ENCODE measurements around the gene GSK3A. TPM values are rescaled to one million over a fixed set of nuclear protein-coding genes. Genes with fewer than 3 reads are reported as not detected.

The GSK3A gene
- total RNA-seq, 1 experiment from 2014 or later = 25.0 TPM

- H3K36me3 ChIP-seq (ENCODE audit: low read depth, low read length) = no peaks in the 10 kb centered on the region
- H2AFZ ChIP-seq (ENCODE audit: low read length) = no peak overlapping the region
- intact Hi-C loops (cut with micrococcal nuclease) = no loop called here
- no peak overlapping the region for H3K4me2 ChIP-seq (ENCODE audit: low read length)
- TF ChIP-seq EZH2phosphoT487 (IDR thresholded peaks at IDR 0.05; ENCODE audit: borderline replicate concordance, low read length) = no peak
- no peak for TF ChIP-seq EZH2 (IDR thresholded peaks at IDR 0.05; ENCODE audit: low read length, unreplicated experiment)
- no peak for TF ChIP-seq CTCF (conservative IDR thresholded peaks at IDR 0.05; ENCODE audit: low read depth, low read length)
- POLR2A ChIA-PET (ENCODE audit: unreplicated experiment) = no interaction called here
- no peaks in the 10 kb centered on the region for H3K4me1 ChIP-seq (ENCODE audit: insufficient read depth, low read length)
- ATAC-seq (no peak), DNase-seq (no peak)
- H3K79me2 ChIP-seq (ENCODE audit: low read length) = no peaks in the 10 kb centered on the region
- H3F3A ChIP-seq (ENCODE audit: low read length, unreplicated experiment) = no peaks in the 10 kb centered on the region
- H4K20me1 ChIP-seq (ENCODE audit: low read length) = no peaks in the 10 kb centered on the region
- no peak overlapping the region for H3K4me3 ChIP-seq (ENCODE audit: low read length)
- H3K9ac ChIP-seq (ENCODE audit: low read length) = no peak overlapping the region
- no TSS peak for BruUV-seq (replicated peaks)
- no peaks in the 10 kb centered on the region for H3K27me3 ChIP-seq (ENCODE audit: low read length)
- H3K9me3 ChIP-seq (ENCODE audit: low read length) = no peaks in the 10 kb centered on the region
- no peaks in the 10 kb centered on the region for H3K9me2 ChIP-seq (replicated peaks; ENCODE audit: low read length)
- CTCF ChIA-PET = no interaction called here
- no peak overlapping the region for H3K27ac ChIP-seq (ENCODE audit: low read length)
These were observed 46.6 kb upstream of the GSK3A start for GRCh38 chr19:42288881-42289555.

- no peak overlapping the region for H3K4me2 ChIP-seq (ENCODE audit: low read length)
- H4K20me1 ChIP-seq (ENCODE audit: low read length) = no peaks in the 10 kb centered on the region
- no peaks in the 10 kb centered on the region for H3F3A ChIP-seq (ENCODE audit: low read length, unreplicated experiment)
- no peaks in the 10 kb centered on the region for H3K36me3 ChIP-seq (ENCODE audit: low read depth, low read length)
- BruUV-seq (replicated peaks) = no TSS peak
- H3K4me3 ChIP-seq (ENCODE audit: low read length) = no peak overlapping the region
- no peaks in the 10 kb centered on the region for H3K27me3 ChIP-seq (ENCODE audit: low read length)
- intact Hi-C loops (cut with micrococcal nuclease) = no loop called here
- no peak for ATAC-seq
- no peak overlapping the region for H3K9ac ChIP-seq (ENCODE audit: low read length)
- no peaks in the 10 kb centered on the region for H3K4me1 ChIP-seq (ENCODE audit: insufficient read depth, low read length)
- ChIA-PET CTCF (no interaction called here), POLR2A (ENCODE audit: unreplicated experiment) (no interaction called here)
- no peaks in the 10 kb centered on the region for H3K9me3 ChIP-seq (ENCODE audit: low read length)
- DNase-seq = no peak
- no peaks in the 10 kb centered on the region for H3K79me2 ChIP-seq (ENCODE audit: low read length)
- no peaks in the 10 kb centered on the region for H3K9me2 ChIP-seq (replicated peaks; ENCODE audit: low read length)
- no peak overlapping the region for H2AFZ ChIP-seq (ENCODE audit: low read length)
- TF ChIP-seq EZH2phosphoT487 (IDR thresholded peaks at IDR 0.05; ENCODE audit: borderline replicate concordance, low read length) (no peak), EZH2 (IDR thresholded peaks at IDR 0.05; ENCODE audit: low read length, unreplicated experiment) (no peak), CTCF (conservative IDR thresholded peaks at IDR 0.05; ENCODE audit: low read depth, low read length) (no peak)
- no peak overlapping the region for H3K27ac ChIP-seq (ENCODE audit: low read length)
These were observed 46.0 kb upstream of the GSK3A start for GRCh38 chr19:42288387-42288786.

GRCh38 chr19:42287827-42288107 is 45.4 kb upstream of the GSK3A start:
- no peak overlapping the region for H3K9ac ChIP-seq (ENCODE audit: low read length)
- CTCF ChIA-PET = no interaction called here
- intact Hi-C loops (cut with micrococcal nuclease) = no loop called here

More at GRCh38 chr19:42287827-42288107, 45.4 kb upstream of the GSK3A start:
- no peaks in the 10 kb centered on the region for H4K20me1 ChIP-seq (ENCODE audit: low read length)
- H2AFZ ChIP-seq (ENCODE audit: low read length) = no peak overlapping the region
- H3K4me3 ChIP-seq (ENCODE audit: low read length) = no peak overlapping the region
- no peaks in the 10 kb centered on the region for H3F3A ChIP-seq (ENCODE audit: low read length, unreplicated experiment)
- no peaks in the 10 kb centered on the region for H3K9me3 ChIP-seq (ENCODE audit: low read length)
- H3K9me2 ChIP-seq (replicated peaks; ENCODE audit: low read length) = no peaks in the 10 kb centered on the region
- H3K27me3 ChIP-seq (ENCODE audit: low read length) = no peaks in the 10 kb centered on the region
- no TSS peak for BruUV-seq (replicated peaks)
- H3K4me1 ChIP-seq (ENCODE audit: insufficient read depth, low read length) = no peaks in the 10 kb centered on the region
- DNase-seq (no peak), ATAC-seq (no peak)
- no peak overlapping the region for H3K4me2 ChIP-seq (ENCODE audit: low read length)
- no peak overlapping the region for H3K27ac ChIP-seq (ENCODE audit: low read length)
- no peaks in the 10 kb centered on the region for H3K36me3 ChIP-seq (ENCODE audit: low read depth, low read length)
- H3K79me2 ChIP-seq (ENCODE audit: low read length) = no peaks in the 10 kb centered on the region
- POLR2A ChIA-PET (ENCODE audit: unreplicated experiment) = no interaction called here
- no peak for TF ChIP-seq EZH2 (IDR thresholded peaks at IDR 0.05; ENCODE audit: low read length, unreplicated experiment)
- no peak for TF ChIP-seq CTCF (conservative IDR thresholded peaks at IDR 0.05; ENCODE audit: low read depth, low read length)
- no peak for TF ChIP-seq EZH2phosphoT487 (IDR thresholded peaks at IDR 0.05; ENCODE audit: borderline replicate concordance, low read length)
